Neural cell (in vitro differentiated cells): ENCODE results near the gene NBEA.
"Not testable (repeated sequence)": the region's sequence is repeated elsewhere in the genome, so short reads cannot be mapped to it uniquely, and the experiment has no call there.

Experiments used
- CTCF ChIP-seq: fragments of 450-650 bp; IDR thresholded peaks from 2 replicates; pipeline ENCODE4 v1.5.1; 2014; ENCODE audit warnings: antibody characterized with exemption, mild to moderate bottlenecking, moderate library complexity; ENCODE audit not compliant: poor library complexity, severe bottlenecking
- RAD21 ChIP-seq: fragments of 450-650 bp; conservative IDR thresholded peaks from 2 replicates; pipeline ENCODE4 v1.6.1; 2014; ENCODE audit warnings: antibody characterized with exemption, mild to moderate bottlenecking, moderate library complexity
- REST ChIP-seq: IDR thresholded peaks from 2 replicates; pipeline ENCODE4 v1.6.1; 2012; ENCODE audit warnings: borderline replicate concordance

- TF ChIP-seq RAD21, CTCF, REST: not testable (repeated sequence)
Measured at GRCh38 chr13:35408285-35408684, 466.2 kb downstream of the NBEA start.
